Body of pancreas (tissue), 4 donors: ENCODE data around the gene MAD1L1.
"Not testable (repeated sequence)": the region's sequence is repeated elsewhere in the genome, so short reads cannot be mapped to it uniquely, and the experiment has no call there.

Experiments
- POLR2A ChIP-seq, 3 donors: fragments of 450-650 bp; IDR thresholded peaks; one replicate each; pipeline ENCODE4 v1.6.1; 2016; ENCODE audit warnings: antibody characterized with exemption in 3 of 3, mild to moderate bottlenecking in 2 of 3
- TF ChIP-seq, protein P1 (sequence below), 7 experiments: fragments of 450-650 bp in 4 of 7; fragments of 200-600 bp in 3 of 7; sonication (generic) in 3 of 7; IDR thresholded peaks; one replicate each; pipeline ENCODE4 v1.5.1; 2016 to 2019; ENCODE audit warnings: antibody characterized with exemption in 7 of 7

GRCh38 chr7:1970285-1970660 lies 262.5 kb downstream of the MAD1L1 start:
- TF ChIP-seq, protein P1, sequence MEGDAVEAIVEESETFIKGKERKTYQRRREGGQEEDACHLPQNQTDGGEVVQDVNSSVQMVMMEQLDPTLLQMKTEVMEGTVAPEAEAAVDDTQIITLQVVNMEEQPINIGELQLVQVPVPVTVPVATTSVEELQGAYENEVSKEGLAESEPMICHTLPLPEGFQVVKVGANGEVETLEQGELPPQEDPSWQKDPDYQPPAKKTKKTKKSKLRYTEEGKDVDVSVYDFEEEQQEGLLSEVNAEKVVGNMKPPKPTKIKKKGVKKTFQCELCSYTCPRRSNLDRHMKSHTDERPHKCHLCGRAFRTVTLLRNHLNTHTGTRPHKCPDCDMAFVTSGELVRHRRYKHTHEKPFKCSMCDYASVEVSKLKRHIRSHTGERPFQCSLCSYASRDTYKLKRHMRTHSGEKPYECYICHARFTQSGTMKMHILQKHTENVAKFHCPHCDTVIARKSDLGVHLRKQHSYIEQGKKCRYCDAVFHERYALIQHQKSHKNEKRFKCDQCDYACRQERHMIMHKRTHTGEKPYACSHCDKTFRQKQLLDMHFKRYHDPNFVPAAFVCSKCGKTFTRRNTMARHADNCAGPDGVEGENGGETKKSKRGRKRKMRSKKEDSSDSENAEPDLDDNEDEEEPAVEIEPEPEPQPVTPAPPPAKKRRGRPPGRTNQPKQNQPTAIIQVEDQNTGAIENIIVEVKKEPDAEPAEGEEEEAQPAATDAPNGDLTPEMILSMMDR (IDR thresholded peaks at IDR 0.05) = not testable (repeated sequence)
- not testable (repeated sequence) for TF ChIP-seq POLR2A (IDR thresholded peaks at IDR 0.05)
